Activated naive CD4-positive, alpha-beta T cell treated with anti-CD3 and anti-CD28 coated beads for 36 hours (primary cell): ENCODE measurements around the gene PCBP3. TPM values are rescaled to one million over a fixed set of nuclear protein-coding genes. Genes with fewer than 3 reads are reported as not detected.
"Not testable (repeated sequence)": the region's sequence is repeated elsewhere in the genome, so short reads cannot be mapped to it uniquely, and the experiment has no call there.

Source experiments
- CTCF ChIA-PET: fragments of 350-600 bp; sonication (Branson Sonifier 250); formaldehyde crosslinking; loops from one replicate; lab custom pipeline; 2021; ENCODE audit warnings: antibody characterized with exemption; lab: Charles Lee
- DNase-seq: peaks from one replicate; pipeline ENCODE4 v3.0.0-alpha.2; 2020
- H3K27ac Mint-ChIP-seq: one replicate; pipeline ENCODE4 v1.8.0; 2021; ENCODE audit warnings: mild to moderate bottlenecking, mixed read lengths
- H3K27me3 Mint-ChIP-seq: one replicate; pipeline ENCODE4 v1.8.0; 2021; ENCODE audit warnings: low read depth, mixed read lengths
- H3K36me3 Mint-ChIP-seq: one replicate; pipeline ENCODE4 v1.8.0; 2021; ENCODE audit warnings: low read depth, mixed read lengths
- H3K4me1 Mint-ChIP-seq: one replicate; pipeline ENCODE4 v1.8.0; 2021; ENCODE audit warnings: low read depth, mixed read lengths
- H3K4me3 Mint-ChIP-seq: one replicate; pipeline ENCODE4 v1.8.0; 2021; ENCODE audit warnings: mild to moderate bottlenecking, moderate library complexity, mixed read lengths
- H3K9me3 Mint-ChIP-seq: one replicate; pipeline ENCODE4 v1.8.0; 2021; ENCODE audit warnings: mixed read lengths
- intact Hi-C: fragments of 100-400 bp; cut with micrococcal nuclease; formaldehyde crosslinking; loops from one replicate; pipeline ENCODE4 v1.15.1; 2023
- total RNA-seq, 2 experiments: library from RNA; stranded (reverse); gene quantifications; one replicate each; pipeline ENCODE4 v1.2.3, GENCODE V29; 2021

The PCBP3 gene
- total RNA-seq, 2 experiments from 2014 or later, result 10.0 to 10.2 TPM

DNA sequence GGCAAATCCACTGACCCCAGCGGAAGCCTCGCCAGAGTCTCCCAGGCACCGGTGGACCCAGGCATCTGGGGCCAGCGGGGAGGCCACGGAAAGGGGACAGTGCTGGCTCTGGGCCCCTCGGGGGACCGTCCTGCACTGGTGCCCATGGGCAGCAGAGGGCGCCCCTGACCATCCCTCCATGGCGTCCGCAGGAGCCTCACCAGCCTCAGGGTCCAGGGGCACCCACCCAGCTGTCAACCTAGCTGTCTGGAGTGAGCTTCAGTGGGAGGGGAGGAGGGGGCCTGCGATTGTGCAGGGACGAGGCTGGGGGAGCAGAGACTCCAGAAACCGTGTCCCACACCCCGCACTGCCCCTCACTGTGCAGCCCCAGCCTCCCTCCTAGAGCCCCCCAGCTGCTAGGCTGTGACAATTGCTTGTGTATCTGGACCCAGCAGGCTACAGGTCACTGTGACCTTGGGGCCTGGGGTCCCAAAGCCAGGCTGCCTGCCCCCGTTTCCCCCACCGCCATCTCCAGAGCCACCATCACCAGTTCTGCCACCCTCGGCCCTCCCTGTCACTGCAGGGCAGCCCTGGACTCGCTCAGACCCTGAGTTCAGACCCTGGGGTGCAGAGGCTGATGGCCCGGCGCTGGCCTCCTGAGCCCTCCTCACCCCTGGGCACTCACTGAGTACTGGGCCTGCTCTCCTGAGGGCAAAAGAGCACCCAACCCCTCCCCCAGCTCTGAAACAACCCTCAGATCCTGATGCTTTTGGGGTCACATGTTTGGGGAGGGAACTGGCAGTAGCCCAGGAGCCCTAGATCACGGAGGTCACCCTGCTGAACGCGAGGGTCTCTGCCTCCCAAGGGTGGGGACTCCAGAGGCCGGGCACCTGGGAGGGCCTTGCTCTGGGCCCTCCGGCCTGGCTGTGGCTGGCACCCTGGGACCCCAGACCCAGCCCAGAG is 327.4 kb downstream of the PCBP3 start:
- no peak overlapping the region for H3K27ac Mint-ChIP-seq

DNA sequence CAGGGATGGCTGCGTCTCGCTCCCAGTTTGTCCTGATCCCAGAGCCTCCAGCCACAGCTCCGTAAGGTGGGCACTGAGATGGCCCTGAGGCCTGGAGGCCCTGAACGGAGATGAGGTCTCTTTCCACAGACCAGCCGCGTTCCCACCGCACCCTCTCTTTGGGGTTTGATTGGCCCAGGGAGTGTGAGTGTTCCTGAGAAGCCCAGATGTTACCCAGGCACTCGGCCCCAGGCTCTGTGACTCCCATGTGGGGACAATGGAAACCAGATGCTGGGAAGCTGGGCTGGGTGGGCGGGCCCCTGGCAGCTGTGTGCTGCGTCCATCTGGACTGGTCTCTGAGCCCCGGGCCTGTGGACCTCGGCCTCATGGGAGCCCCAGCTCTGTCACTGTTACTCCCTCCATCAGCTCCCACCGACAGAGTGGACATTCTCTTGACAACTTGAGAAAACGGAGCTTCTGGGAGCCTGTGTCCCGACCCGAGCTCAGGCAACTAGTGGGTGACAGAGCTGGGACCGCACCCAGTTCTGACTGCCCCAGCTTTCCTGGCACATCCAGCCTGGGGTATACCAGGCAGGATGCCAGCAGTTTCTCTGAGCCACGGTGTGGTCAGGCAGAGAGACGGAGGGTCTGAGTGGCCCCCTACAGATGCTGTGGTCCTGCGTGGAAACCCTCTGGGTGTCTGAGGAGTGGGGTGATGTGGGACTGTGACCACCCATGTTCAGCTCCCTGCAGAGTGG is 328.3 kb downstream of the PCBP3 start:
- DNase-seq, result no peak
- Mint-ChIP-seq H3K4me1 (peaks cover 15% of the 10 kb centered on the region), H3K4me3 (no peak overlapping the region), H3K27ac (no peak overlapping the region), H3K36me3 (no peaks in the 10 kb centered on the region), H3K27me3 (peaks cover 12% of the 10 kb centered on the region), H3K9me3 (no peaks in the 10 kb centered on the region)
- CTCF ChIA-PET, result interaction anchor here (0.9 to 1.3 kb wide), 5 partner anchors 9 to 437 kb away, joined by 3 to 4 read pairs (median 3); no protein-coding TSS in a partner anchor
- intact Hi-C loops, result loop anchor here (2.0 to 5.0 kb wide), 6 partner anchors 251 to 586 kb away; partner anchors contain the start of genes DIP2A, MCM3AP, PCBP3 and PCNT

More for the DNA sequence above, 327.4 kb downstream of the PCBP3 start:
- H3K9me3 Mint-ChIP-seq, result no peaks in the 10 kb centered on the region
- H3K36me3 Mint-ChIP-seq, result no peaks in the 10 kb centered on the region
- intact Hi-C loops, result loop anchor here (5.0 kb wide), 4 partner anchors 316 to 586 kb away; partner anchors contain the start of genes DIP2A, MCM3AP, PCBP3 and YBEY
- H3K27me3 Mint-ChIP-seq, result peaks cover 9% of the 10 kb centered on the region
- peaks cover 15% of the 10 kb centered on the region for H3K4me1 Mint-ChIP-seq
- CTCF ChIA-PET, result interaction anchor here (0.7 to 1.8 kb wide), 9 partner anchors 8 to 438 kb away, joined by 3 to 4 read pairs (median 3); no protein-coding TSS in a partner anchor
- DNase-seq, result peak; percentile 67
- H3K4me3 Mint-ChIP-seq, result no peak overlapping the region

DNA sequence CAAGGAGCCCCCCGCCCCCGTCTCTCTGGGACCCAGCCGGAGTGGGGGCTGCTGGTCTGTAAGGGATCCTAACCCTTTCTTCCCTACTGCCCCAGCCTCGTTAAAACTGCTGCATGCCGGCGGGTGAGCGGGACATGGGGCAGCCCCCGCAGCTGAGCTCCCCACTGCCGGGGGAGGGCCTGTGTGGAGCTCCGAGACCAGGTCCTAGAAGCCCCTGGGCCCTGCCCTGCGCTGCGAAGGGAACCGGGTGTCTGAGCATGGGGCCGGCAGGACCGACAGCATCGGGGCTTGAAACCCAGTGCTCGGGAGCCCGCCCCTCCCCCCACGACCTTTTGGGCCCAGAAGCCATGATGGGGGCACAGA is 328.8 kb downstream of the PCBP3 start:
- H3K4me1 Mint-ChIP-seq, result peaks cover 15% of the 10 kb centered on the region
- DNase-seq, result no peak
- H3K27me3 Mint-ChIP-seq, result peaks cover 12% of the 10 kb centered on the region
- H3K27ac Mint-ChIP-seq, result no peak overlapping the region
- H3K36me3 Mint-ChIP-seq, result no peaks in the 10 kb centered on the region
- no peaks in the 10 kb centered on the region for H3K9me3 Mint-ChIP-seq
- intact Hi-C loops, result loop anchor here (2.0 to 5.0 kb wide), 6 partner anchors 250 to 585 kb away; partner anchors contain the start of genes DIP2A, MCM3AP, PCBP3 and PCNT
- H3K4me3 Mint-ChIP-seq, result no peak overlapping the region
- CTCF ChIA-PET, result interaction anchor here (0.7 to 1.3 kb wide), 5 partner anchors 10 to 332 kb away, joined by 3 to 4 read pairs (median 3); no protein-coding TSS in a partner anchor

DNA sequence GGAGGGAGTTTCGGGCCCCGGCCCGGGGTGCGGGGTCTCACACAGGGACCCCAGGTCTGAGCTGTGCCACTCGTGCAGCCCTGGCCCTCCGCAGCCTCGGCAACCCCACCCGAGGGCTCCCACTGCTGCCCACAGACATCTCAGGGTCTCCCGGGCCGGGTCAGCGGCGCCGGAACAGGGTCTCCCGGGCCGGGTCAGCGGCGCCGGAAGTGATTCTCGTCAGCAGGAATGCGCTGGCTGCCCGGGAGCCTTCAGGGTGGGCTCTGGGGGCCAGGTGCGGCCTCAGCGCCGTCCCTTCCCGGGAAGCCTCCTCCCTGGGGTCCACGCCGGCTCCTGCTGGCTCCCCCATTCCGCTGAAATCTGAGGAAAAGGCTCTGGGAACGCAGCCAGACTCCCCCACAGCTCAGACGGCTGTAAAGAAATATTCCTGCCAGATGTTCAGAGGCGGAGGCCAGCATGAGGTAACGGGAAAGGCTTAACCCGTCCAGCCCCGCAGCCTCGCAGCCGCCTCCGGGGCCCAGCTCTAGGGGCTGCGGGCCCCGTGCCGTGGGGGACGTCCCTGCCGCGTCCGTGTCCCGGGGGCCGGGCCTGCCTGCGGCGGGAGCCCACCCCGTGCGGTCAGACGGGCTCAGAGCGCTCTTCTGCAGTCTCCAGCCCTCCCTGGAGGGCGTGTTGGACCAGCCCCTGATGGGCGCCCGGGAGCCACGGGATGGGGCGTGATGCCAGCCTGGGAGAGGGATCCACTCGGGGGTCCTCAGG is 329.4 kb downstream of the PCBP3 start:
- CTCF ChIA-PET, result interaction anchor here (0.6 to 1.3 kb wide), 8 partner anchors 13 to 353 kb away, joined by 3 to 11 read pairs (median 4); a partner anchor contains a TSS
- Mint-ChIP-seq H3K4me3 (peak overlapping the region; percentile 70), H3K27me3 (peaks cover 12% of the 10 kb centered on the region), H3K27ac (no peak overlapping the region), H3K36me3 (no peaks in the 10 kb centered on the region), H3K9me3 (no peaks in the 10 kb centered on the region), H3K4me1 (peaks cover 15% of the 10 kb centered on the region)
- DNase-seq, result no peak
- intact Hi-C loops, result loop anchor here (1.0 to 5.0 kb wide), 9 partner anchors 8 to 584 kb away; partner anchors contain the start of genes COL6A1, COL6A2, DIP2A and MCM3AP

DNA sequence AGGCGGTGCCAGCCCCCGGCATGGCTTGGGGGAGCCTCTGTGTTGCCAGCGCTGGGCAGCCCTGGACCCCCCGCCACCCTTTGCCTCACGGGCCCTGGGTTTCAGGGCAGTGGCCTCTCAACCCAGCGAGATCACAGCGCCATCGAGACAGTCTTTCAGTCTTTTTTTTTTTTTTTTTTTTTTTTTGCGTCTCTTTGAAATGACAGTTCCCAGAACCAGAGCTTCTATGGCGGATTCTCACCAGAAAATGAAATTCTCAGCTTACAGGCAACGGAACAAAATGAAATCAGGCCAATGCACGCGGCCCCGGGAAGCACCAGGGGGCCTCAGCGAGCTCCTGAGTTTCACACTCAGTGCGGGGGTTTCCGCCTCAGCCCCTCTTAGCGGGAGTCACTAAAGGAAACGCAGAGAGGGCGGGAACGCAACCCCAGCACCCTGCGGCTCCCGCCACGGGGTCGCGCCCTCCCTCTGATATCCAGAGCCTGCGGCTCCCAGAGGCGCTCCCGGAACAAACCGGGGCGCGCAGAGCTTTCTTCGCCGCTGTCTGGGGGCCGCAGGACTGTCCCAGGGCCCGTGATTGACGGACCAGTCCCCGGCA is 330.0 kb downstream of the PCBP3 start:
- DNase-seq, result peak; percentile 93
- no peaks in the 10 kb centered on the region for H3K9me3 Mint-ChIP-seq
- intact Hi-C loops, result loop anchor here (1.0 to 5.0 kb wide), 9 partner anchors 8 to 584 kb away; partner anchors contain the start of genes COL6A1, COL6A2, DIP2A and MCM3AP
- CTCF ChIA-PET, result interaction anchor here (0.6 to 1.3 kb wide), 4 partner anchors 72 to 352 kb away, joined by 3 to 11 read pairs (median 4); a partner anchor contains a TSS
- peak overlapping the region; percentile 66 for H3K27ac Mint-ChIP-seq
- H3K4me3 Mint-ChIP-seq, result peak overlapping the region; percentile 70
- no peaks in the 10 kb centered on the region for H3K36me3 Mint-ChIP-seq
- peaks cover 15% of the 10 kb centered on the region for H3K27me3 Mint-ChIP-seq
- peaks cover 19% of the 10 kb centered on the region for H3K4me1 Mint-ChIP-seq

DNA sequence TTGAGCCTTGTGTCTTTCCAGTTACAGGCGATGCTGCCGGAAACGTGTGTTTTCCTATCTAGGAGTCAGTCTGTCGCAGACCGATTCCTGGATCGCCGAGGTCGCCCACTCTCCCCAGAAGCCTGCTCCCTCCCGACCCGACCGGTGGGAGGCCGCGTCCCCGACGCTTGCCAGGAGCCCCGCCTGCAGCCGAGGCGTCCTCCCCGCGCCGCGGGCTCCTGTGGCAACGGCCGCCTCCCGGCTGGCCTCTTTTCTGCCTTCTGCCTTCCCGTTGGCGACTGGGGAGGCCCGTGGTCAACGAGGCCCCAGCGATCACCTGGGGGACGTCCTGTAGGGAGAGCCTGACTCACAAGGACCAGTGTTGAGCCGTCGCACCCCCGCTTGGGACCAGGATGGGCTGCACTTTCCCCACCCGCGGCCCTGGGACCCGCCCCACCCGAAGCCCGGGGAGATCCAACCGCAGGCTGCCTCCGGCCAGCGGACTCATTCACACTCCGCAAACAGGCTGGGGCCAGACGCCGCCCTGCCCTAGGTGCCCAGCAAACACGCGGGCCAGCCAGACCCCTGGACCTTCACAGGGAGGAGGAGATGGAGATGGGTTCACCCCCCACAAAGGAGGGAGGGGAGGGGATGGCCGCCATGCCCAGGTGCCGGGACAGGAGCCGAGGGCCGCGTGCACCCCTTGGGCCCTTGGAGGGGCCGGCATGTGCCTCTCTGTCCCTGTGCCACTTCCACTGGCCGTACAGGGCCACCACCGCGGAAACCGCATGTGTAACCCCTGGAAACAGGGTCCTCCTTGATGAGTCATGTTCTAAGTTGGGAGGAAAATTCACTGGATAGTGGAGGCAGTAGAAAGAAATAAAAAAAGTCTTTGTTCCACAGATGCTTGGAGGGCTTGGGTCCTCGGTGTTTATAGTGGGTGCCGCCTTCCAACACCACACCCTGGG is 330.8 kb downstream of the PCBP3 start:
- intact Hi-C loops, result loop anchor here (5.0 kb wide), 4 partner anchors 313 to 583 kb away; partner anchors contain the start of genes DIP2A, MCM3AP, PCBP3 and YBEY
- Mint-ChIP-seq H3K27ac (no peak overlapping the region), H3K4me1 (peaks cover 20% of the 10 kb centered on the region), H3K36me3 (no peaks in the 10 kb centered on the region), H3K9me3 (no peaks in the 10 kb centered on the region), H3K27me3 (peaks cover 16% of the 10 kb centered on the region), H3K4me3 (peak overlapping the region; percentile 70)
- CTCF ChIA-PET, result interaction anchor here (0.9 to 1.3 kb wide), 3 partner anchors 124 to 352 kb away, joined by 3 to 11 read pairs (median 4); a partner anchor contains a TSS
- DNase-seq, result no peak

DNA sequence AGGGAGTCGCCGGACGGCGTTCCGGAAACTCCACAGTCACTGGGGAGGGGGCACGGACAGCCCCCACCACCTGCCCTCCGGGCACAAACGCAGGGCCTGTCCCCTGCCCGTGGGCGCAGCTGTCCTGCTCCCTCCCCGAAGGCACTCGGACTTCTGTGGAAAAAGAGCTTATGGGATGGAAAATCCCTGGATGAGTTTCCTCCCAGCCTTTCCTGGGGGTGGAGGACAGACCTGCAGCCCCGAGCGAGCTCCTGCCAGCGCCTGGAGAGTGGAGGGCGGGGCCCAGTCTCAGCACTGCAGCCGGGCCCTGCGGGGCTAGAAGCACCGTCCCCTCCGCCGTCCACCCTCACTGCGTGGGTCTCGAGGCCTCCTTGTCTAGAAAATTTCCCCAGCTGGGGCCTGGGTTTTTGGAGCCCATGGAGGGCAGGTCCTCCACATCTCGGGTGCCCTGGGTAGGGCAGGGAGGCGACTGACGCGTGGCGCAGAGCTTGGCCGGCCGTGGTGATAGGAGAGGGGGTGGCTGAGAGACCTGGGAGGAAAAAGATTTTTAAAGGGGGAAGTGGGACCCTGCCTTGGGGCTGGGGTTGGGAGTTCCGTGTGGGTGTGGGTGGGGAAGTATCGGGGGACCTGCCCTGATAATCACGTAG is 331.6 kb downstream of the PCBP3 start:
- Mint-ChIP-seq H3K4me1 (peaks cover 20% of the 10 kb centered on the region), H3K27me3 (peaks cover 16% of the 10 kb centered on the region), H3K36me3 (no peaks in the 10 kb centered on the region), H3K27ac (no peak overlapping the region), H3K4me3 (no peak overlapping the region), H3K9me3 (no peaks in the 10 kb centered on the region)
- CTCF ChIA-PET, result no interaction called here
- no peak for DNase-seq
- intact Hi-C loops, result no loop called here

DNA sequence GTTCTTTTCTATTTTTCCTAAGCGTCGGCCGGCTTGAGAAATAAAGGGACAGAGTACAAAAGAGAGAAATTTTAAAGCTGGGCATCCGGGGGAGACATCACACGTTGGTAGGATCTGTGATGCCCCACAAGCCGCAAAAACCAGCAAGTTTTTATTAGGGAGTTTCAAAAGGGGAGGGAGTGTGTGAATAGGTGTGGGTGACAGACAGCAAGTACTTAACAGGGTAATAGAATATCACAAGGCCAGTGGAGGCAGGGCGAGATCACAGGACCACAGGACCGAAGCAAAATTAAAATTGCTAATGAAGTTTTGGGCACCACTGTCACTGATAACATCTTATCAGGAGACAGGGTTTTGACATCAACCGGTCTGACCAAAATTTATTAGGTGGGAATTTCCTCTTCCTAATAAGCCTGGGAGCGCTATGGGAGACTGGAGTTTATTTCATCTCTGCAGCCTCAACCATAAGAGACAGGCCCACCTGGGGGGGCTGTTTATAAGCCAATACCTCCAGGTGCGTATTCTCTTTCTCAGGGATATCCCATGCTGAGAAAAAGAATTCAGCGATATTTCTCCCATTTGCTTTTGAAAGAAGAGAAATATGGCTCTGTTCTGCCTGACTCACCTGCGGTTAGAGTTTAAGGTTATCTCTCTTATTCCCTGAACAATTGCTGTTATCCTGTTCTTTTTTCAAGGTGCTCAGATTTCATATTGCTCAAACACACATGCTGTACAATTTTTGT is 332.3 kb downstream of the PCBP3 start:
- DNase-seq, CTCF ChIA-PET, intact Hi-C loops, H3K36me3 Mint-ChIP-seq, H3K27ac Mint-ChIP-seq, H3K9me3 Mint-ChIP-seq, H3K4me3 Mint-ChIP-seq: not testable (repeated sequence)
- Mint-ChIP-seq H3K27me3 (peaks cover 16% of the 10 kb centered on the region), H3K4me1 (peaks cover 20% of the 10 kb centered on the region)

DNA sequence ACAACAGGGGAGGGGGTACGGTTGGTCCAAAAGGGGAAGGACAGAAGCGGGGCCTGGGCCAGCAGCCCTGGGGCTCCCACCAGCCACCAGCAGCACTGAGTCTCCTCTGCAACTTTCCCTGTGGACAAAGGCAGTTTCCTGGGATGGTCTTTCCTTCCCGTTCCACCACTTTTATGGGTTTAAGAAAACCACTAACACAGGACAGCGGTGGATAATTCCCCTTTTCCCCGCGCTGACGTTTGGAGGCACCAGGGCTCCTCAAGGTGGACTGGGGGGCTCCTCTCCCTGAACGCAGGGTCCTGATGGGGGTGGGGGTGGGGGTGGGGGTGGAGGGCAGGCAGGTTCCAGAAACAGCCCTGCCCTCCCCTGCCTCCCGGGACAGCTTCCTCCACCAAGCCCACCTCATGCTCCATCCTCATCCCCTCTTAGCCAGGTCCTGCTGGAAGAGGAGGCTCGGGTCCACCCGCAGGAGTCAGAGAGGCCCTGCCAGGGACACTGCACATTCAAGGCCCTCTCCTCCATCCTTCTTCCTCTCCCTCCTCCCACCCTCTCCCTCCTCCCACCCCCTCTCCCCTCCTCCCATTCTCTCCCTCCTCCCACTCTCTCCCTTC is 333.3 kb downstream of the PCBP3 start:
- peaks cover 16% of the 10 kb centered on the region for H3K27me3 Mint-ChIP-seq

More for the DNA sequence above, 333.3 kb downstream of the PCBP3 start:
- H3K36me3 Mint-ChIP-seq, result no peaks in the 10 kb centered on the region
- CTCF ChIA-PET, result no interaction called here
- intact Hi-C loops, result no loop called here
- H3K4me1 Mint-ChIP-seq, result peaks cover 20% of the 10 kb centered on the region
- H3K9me3 Mint-ChIP-seq, result no peaks in the 10 kb centered on the region
- DNase-seq, result no peak
- no peak overlapping the region for H3K4me3 Mint-ChIP-seq
- H3K27ac Mint-ChIP-seq, result no peak overlapping the region
